Testis (tissue), 3 donors: ENCODE data around the gene UBASH3B. TPM values are rescaled to one million over a fixed set of nuclear protein-coding genes. Genes with fewer than 3 reads are reported as not detected.

Experiments
- DNase-seq: peaks from one replicate; pipeline ENCODE4 v3.0.0-alpha.2; 2019
- H3K27ac ChIP-seq, 2 donors: fragments of 200-600 bp; sonication (generic); one replicate each; pipeline ENCODE4 v1.5.1; 2019
- H3K27me3 ChIP-seq: fragments of 200-600 bp; sonication (generic); one replicate; pipeline ENCODE4 v1.5.1; 2019
- H3K36me3 ChIP-seq: fragments of 200-600 bp; sonication (generic); one replicate; pipeline ENCODE4 v1.5.1; 2017; ENCODE audit warnings: low read depth; ENCODE audit errors: missing control alignments
- H3K4me1 ChIP-seq: fragments of 200-600 bp; sonication (generic); one replicate; pipeline ENCODE4 v1.5.1; 2019
- H3K4me3 ChIP-seq, 2 donors: fragments of 200-600 bp; sonication (generic); one replicate each; pipeline ENCODE4 v1.5.1; 2017 to 2019
- H3K9me3 ChIP-seq: fragments of 200-600 bp; sonication (generic); one replicate; pipeline ENCODE4 v1.5.1; 2017
- CTCF ChIP-seq, 3 experiments: fragments of 450-650 bp in 2 of 3; fragments of 200-600 bp in 1 of 3; sonication (generic) in 1 of 3; IDR thresholded peaks; one replicate each; pipeline ENCODE4 v1.5.1; 2016 to 2019; ENCODE audit warnings: antibody characterized with exemption in 3 of 3, mild to moderate bottlenecking in 2 of 3, moderate library complexity in 1 of 3
- POLR2A ChIP-seq: fragments of 450-650 bp; IDR thresholded peaks from one replicate; pipeline ENCODE4 v1.6.1; 2017; ENCODE audit warnings: antibody characterized with exemption, mild to moderate bottlenecking, moderate library complexity
- WGBS, 2 donors: methylation state at CpG; one replicate each; pipeline ENCODE4 v1.1.5; 2018; 5-methylcytosine and 5-hydroxymethylcytosine counted together
- intact Hi-C: fragments of 100-400 bp; cut with DNase I; formaldehyde crosslinking; loops from one replicate; pipeline ENCODE4 v1.15.1; 2023; ENCODE audit warnings: low total_unique reads
- polyA plus RNA-seq: library from polyadenylated mRNA; stranded (reverse); fragments of 350-450 nt; fragmentation: Illumina TruSeq; extraction: RNeasy Lipid Tissue Mini Kit (QIAGEN cat#74804); gene quantifications from one replicate; pipeline ENCODE4 v1.2.3, GENCODE V29; 2014; ENCODE audit warnings: low read depth, low replicate concordance; ENCODE audit not compliant: insufficient read depth
- total RNA-seq, 2 donors: library from RNA; depleted of rRNA; stranded (reverse); fragments of >200 nt; gene quantifications; one replicate each; pipeline ENCODE4 v1.2.3, GENCODE V29; 2016

Gene UBASH3B
- total and polyA plus RNA-seq, 3 donors from 2014 or later: 3.9 to 20.4 (median 14.6) TPM

- Histone ChIP-seq H3K36me3 (no peaks in the 10 kb centered on the region), H3K27me3 (no peaks in the 10 kb centered on the region), H3K9me3 (no peaks in the 10 kb centered on the region), H3K27ac (no peak overlapping the region), H3K4me1 (no peaks in the 10 kb centered on the region), H3K4me3 (no peak overlapping the region)
- DNase-seq: no peak
- TF ChIP-seq POLR2A (no peak), CTCF (IDR thresholded peaks at IDR 0.05) (no peak)
- 46 to 68% methylated on average over 8 of the region's 8 CpGs for WGBS, 2 donors
- intact Hi-C loops: loop anchor here (10.0 kb wide), 1 partner anchor 220 kb away; no protein-coding TSS in a partner anchor
Measured at GRCh38 chr11:122634501-122634900, 21.0 kb upstream of the UBASH3B start.

GRCh38 chr11:122637541-122637940 lies 18.0 kb upstream of the UBASH3B start:
- no peaks in the 10 kb centered on the region for H3K9me3 ChIP-seq
- no peaks in the 10 kb centered on the region for H3K36me3 ChIP-seq
- no peaks in the 10 kb centered on the region for H3K27me3 ChIP-seq
- intact Hi-C loops: loop anchor here (10.0 kb wide), 1 partner anchor 217 kb away; no protein-coding TSS in a partner anchor
- WGBS, 2 donors: 78 to 82% methylated on average over 6 of the region's 6 CpGs
- no peak for DNase-seq
- TF ChIP-seq POLR2A (no peak), CTCF (IDR thresholded peaks at IDR 0.05) (no peak)
- H3K27ac ChIP-seq: no peak overlapping the region
- no peak overlapping the region for H3K4me3 ChIP-seq
- no peaks in the 10 kb centered on the region for H3K4me1 ChIP-seq

DNA sequence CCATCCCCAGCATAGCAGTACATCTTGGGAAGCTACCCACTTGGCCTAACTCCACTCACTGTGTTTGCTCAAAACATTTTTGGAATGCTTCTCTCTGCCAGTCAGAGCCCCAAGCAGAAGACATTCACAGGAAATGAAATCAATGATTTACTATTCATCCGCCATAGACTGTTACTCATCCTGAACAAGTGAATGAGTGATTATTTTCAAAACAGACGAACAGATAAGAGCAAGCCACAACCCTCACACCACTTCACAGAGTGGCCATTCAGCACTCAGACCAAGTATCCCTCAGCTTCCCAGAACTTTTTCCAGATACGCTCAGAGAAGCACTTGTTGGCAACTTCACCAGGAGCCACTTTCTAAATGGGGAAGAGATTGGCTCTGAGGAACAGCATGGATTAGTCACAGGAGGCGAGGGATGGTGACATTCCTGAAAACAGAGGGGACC lies 13.0 kb upstream of the UBASH3B start:
- intact Hi-C loops: no loop called here
- H3K9me3 ChIP-seq: no peaks in the 10 kb centered on the region
- H3K4me3 ChIP-seq: no peak overlapping the region
- no peak for TF ChIP-seq POLR2A
- no peak for TF ChIP-seq CTCF (IDR thresholded peaks at IDR 0.05)
- H3K36me3 ChIP-seq: no peaks in the 10 kb centered on the region
- no peaks in the 10 kb centered on the region for H3K4me1 ChIP-seq
- no peak for DNase-seq
- WGBS, 2 donors: 73 to 76% methylated on average over 4 of the region's 4 CpGs
- no peaks in the 10 kb centered on the region for H3K27me3 ChIP-seq
- H3K27ac ChIP-seq: no peak overlapping the region

- Histone ChIP-seq H3K9me3 (no peaks in the 10 kb centered on the region), H3K4me3 (no peak overlapping the region), H3K4me1 (no peaks in the 10 kb centered on the region), H3K27me3 (no peaks in the 10 kb centered on the region), H3K27ac (no peak overlapping the region), H3K36me3 (no peaks in the 10 kb centered on the region)
- TF ChIP-seq POLR2A (no peak), CTCF (IDR thresholded peaks at IDR 0.05) (no peak)
- 87 to 94% methylated on average over 6 of the region's 6 CpGs for WGBS, 2 donors
- DNase-seq: no peak
- intact Hi-C loops: no loop called here
Measured at GRCh38 chr11:122642971-122643370, 12.6 kb upstream of the UBASH3B start.

DNA sequence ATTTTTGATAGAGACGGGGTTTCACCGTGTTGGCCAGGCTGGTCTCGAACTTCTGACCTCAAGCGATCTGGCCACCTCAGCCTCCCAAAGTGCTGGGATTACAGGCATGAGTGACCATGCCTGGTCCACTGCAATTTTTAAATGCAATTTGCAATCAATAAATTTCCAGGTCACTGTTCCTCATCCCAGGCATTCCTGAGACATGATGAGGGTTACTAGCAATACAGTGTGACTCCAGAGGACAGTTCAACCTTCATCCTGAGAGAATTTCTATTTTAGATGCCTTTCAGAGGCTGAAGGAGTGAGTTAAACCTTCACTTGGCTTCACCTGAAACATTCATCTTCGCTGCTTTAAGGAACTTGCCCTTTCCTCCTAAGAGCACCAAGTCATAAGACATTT lies 9.7 kb upstream of the UBASH3B start:
- H3K27ac ChIP-seq: no peak overlapping the region
- 93 to 94% methylated on average over 5 of the region's 5 CpGs for WGBS, 2 donors
- intact Hi-C loops: no loop called here
- no peaks in the 10 kb centered on the region for H3K27me3 ChIP-seq
- no peak for DNase-seq
- H3K9me3 ChIP-seq: no peaks in the 10 kb centered on the region
- no peak overlapping the region for H3K4me3 ChIP-seq
- H3K36me3 ChIP-seq: no peaks in the 10 kb centered on the region
- TF ChIP-seq POLR2A (no peak), CTCF (IDR thresholded peaks at IDR 0.05) (no peak)
- H3K4me1 ChIP-seq: no peaks in the 10 kb centered on the region
